Amniotic epithelial cell (primary cell): ENCODE data around the gene RUFY1.
"Not testable (repeated sequence)": the region's sequence is repeated elsewhere in the genome, so short reads cannot be mapped to it uniquely, and the experiment has no call there.

Experiments used
- DNase-seq: peaks from one replicate; pipeline ENCODE4 v3.0.0-alpha.2; 2010; ENCODE audit warnings: low read depth

RUFY1 gene, protein sequence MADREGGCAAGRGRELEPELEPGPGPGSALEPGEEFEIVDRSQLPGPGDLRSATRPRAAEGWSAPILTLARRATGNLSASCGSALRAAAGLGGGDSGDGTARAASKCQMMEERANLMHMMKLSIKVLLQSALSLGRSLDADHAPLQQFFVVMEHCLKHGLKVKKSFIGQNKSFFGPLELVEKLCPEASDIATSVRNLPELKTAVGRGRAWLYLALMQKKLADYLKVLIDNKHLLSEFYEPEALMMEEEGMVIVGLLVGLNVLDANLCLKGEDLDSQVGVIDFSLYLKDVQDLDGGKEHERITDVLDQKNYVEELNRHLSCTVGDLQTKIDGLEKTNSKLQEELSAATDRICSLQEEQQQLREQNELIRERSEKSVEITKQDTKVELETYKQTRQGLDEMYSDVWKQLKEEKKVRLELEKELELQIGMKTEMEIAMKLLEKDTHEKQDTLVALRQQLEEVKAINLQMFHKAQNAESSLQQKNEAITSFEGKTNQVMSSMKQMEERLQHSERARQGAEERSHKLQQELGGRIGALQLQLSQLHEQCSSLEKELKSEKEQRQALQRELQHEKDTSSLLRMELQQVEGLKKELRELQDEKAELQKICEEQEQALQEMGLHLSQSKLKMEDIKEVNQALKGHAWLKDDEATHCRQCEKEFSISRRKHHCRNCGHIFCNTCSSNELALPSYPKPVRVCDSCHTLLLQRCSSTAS

GRCh38 chr5:179550511-179551342 is at the start of gene RUFY1:
Gene RUFY1, plus strand, starts transcription at chr5:179550554. Its CDS starts 16 bp downstream, at chr5:179550570.
- DNase-seq = peak; percentile 70

- DNase-seq = not testable (repeated sequence)
These were observed 48.4 kb upstream of the RUFY1 start for GRCh38 chr5:179501997-179502396.

DNA sequence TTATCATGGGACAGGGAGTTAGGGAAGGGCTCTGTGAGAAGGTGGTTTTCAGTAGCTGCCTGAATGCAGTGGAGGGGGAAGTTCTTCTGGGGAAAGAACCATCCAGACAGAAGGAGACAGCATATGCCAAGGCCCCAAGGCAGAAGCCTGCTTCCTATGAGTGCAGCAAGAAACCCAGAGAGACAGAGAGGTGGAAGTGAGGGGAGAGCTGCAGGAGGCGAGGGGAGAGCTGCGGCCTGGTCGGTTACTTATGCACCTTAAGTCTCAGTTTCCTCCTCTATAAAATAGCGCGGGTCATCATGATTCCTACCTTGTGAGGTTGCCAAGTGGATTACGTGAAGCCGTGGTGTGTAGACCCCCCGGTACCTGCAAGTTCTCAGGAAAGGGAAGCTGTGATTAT is 47.9 kb upstream of the RUFY1 start:
- DNase-seq = not testable (repeated sequence)

DNA sequence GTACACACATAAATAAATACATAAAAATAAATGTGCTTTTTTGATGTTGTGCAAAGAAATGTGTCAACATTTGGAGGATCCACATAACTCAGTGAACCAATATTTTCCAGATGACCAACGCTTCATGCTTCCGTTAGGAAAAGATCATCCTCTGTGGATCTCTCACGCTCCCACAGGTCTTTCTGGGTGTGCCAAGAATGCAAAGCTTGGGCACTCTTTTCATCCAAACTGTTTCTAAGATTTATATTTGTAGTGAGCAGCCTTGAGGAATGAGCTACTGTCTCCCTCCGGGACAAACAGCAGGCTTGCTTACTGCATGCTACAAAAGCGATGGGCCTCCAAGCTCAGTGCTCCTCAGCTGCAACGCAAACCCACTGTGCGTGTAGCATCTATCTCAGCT is 46.2 kb upstream of the RUFY1 start:
- peak; percentile 14 for DNase-seq

DNA sequence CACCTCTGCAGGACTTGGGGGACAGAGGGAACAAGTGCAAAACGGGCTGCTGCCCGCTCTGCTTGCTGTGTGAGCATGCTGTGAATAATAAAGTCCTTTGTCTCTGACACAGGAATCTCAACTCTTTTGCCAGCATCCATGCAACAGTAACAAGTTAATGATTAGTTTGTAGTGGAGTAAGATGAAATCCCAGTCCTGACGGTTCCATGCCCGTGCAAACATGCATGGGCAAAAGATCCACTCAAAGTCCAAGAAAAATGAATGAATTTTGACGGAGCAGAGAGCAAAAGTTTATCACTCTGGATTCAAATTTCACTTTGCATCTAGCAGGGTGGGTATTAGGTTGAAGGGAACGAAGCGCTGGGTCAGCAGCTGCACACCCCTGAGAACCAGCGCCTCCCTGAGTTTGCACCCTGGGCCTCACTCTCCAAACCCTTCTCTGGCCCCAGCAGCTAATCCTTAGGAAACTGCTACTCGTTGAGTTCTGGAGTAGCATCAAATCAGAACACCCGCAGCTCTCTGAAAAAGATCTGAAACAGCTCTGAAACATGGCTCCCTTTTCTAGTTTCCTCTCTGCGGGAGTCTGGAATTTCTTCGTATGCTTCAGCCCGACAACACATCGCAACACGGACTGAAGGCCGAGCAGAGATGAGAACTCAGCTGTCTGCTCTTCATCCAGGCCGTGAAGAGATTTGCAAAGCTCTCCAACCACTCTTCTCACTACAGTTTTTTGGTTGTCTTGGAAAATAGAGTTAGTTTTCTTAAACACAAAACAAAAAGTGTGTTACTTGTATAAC is 45.6 kb upstream of the RUFY1 start:
- peak; percentile 10 for DNase-seq

- no peak for DNase-seq
These were observed 44.6 kb upstream of the RUFY1 start for GRCh38 chr5:179505636-179506261.

- DNase-seq = no peak
These were observed 41.1 kb upstream of the RUFY1 start for GRCh38 chr5:179509239-179509638.

GRCh38 chr5:179509845-179510244 is 40.5 kb upstream of the RUFY1 start:
- DNase-seq = no peak

GRCh38 chr5:179512452-179513000 is 37.8 kb upstream of the RUFY1 start:
- no peak for DNase-seq

DNA sequence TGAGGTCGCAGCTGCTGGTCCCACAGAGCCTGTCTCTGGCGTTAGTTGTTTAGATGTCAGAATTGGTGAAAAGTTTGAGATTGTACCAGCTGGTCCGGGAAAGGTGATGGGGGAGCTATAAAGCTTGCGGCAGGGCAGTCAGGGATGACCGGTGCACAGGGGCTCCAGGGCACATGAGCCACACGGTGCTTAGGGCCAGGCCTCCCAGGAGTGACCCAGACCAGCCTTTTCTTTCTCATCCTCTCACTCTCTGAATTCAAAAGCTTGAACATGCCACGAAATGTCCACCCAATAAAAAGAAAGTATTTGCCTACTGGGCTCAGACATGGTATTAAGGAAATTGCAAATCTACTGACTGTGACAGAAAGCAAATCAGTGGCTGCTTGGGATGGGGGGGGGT is 34.9 kb upstream of the RUFY1 start:
- DNase-seq = not testable (repeated sequence)

DNA sequence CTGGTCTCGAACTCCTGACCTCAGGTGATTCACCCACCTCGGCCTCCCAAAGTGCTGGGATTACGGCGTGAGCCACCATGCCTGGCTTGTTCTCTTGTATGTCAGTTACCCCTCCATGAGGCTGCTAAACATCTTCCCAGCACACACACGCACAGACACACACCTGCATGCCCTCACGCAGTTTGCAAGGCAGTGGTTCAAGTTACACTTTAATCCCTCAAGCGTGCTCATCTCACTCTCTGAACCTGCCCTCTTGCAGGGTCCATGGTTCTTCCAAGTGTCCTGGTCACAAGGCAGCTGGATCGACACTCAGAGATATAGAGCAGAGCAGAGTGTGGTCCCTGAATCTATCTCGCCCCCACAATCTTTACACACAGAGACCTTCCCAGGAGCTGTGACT is 34.1 kb upstream of the RUFY1 start:
- DNase-seq = no peak

- not testable (repeated sequence) for DNase-seq
These were observed 32.6 kb upstream of the RUFY1 start for GRCh38 chr5:179517746-179518145.

GRCh38 chr5:179518369-179518768 is 32.0 kb upstream of the RUFY1 start:
- DNase-seq = not testable (repeated sequence)

- not testable (repeated sequence) for DNase-seq
These were observed 30.8 kb upstream of the RUFY1 start for GRCh38 chr5:179519416-179520070.

GRCh38 chr5:179522107-179522506 is 28.2 kb upstream of the RUFY1 start:
- DNase-seq = not testable (repeated sequence)

GRCh38 chr5:179526978-179527377 is 23.4 kb upstream of the RUFY1 start:
- no peak for DNase-seq

- peak; percentile 7 for DNase-seq
These were observed 20.0 kb upstream of the RUFY1 start for GRCh38 chr5:179530069-179530998.

DNA sequence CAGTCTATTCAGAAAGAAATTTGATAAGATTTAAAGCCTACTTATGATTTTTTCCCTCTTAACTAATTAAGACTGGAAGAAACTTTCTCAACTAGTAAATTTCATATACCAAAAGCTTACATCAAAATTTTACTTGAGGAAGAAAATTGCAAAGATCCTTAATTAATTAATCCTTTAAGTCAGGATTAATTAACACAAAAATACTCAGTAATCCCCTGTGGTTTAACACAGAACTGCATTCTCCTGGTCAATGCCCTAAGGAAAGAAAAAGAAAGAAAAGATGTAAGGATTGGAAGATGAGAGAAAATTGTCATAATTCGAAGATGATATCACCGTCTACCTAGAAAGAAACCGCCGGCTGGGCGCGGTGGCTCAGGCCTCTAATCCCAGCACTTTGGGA is 17.3 kb upstream of the RUFY1 start:
- DNase-seq = no peak

- DNase-seq = no peak
These were observed 16.4 kb upstream of the RUFY1 start for GRCh38 chr5:179533907-179534306.
